SK-N-SH (cell line): ENCODE results near the gene TNNT3. TPM values are rescaled to one million over a fixed set of nuclear protein-coding genes. Genes with fewer than 3 reads are reported as not detected.

Experiments
- CTCF ChIA-PET: fragments of 300-600, 350-600 bp; formaldehyde crosslinking; extraction: SDS; loops from one replicate; lab custom pipeline; 2021; lab: Yijun Ruan, JAX
- POLR2A ChIA-PET: fragments of 350-600 bp; sonication (Branson Sonifier 250); formaldehyde crosslinking; extraction: SDS; loops from one replicate; lab custom pipeline; 2020; ENCODE audit warnings: antibody characterized with exemption, inconsistent platforms; lab: Yijun Ruan, JAX
- DNase-seq: peaks from one replicate; pipeline ENCODE4 v3.0.0; 2012
- H2AFZ ChIP-seq: fragments of 200-600 bp; sonication (generic); 2 replicates; pipeline ENCODE4 v1.8.1; 2016; ENCODE audit warnings: antibody characterized with exemption, mild to moderate bottlenecking, low read depth
- H3F3A ChIP-seq: fragments of 200-600 bp; sonication (generic); replicated peaks from 2 replicates; pipeline ENCODE3; 2016; ENCODE audit warnings: antibody characterized with exemption, mild to moderate bottlenecking; ENCODE audit not compliant: insufficient read depth
- H3K27ac ChIP-seq, 2 experiments: fragments of 200-500 bp in 1 of 2; fragments of 200-600 bp in 1 of 2; sonication (Bioruptor generic) in 1 of 2; sonication (generic), shearing (Covaris generic) in 1 of 2; 2 replicates each; pipeline versions ENCODE4 v1.5.1 to v1.6.1; 2014 to 2016; ENCODE audit warnings: low read depth in 2 of 2, inconsistent platforms in 1 of 2, low read length in 1 of 2, mild to moderate bottlenecking in 1 of 2, mixed read lengths in 1 of 2
- H3K27me3 ChIP-seq: fragments of 200-600 bp; sonication (generic), shearing (Covaris generic); 2 replicates; pipeline ENCODE4 v1.6.1; 2016; ENCODE audit warnings: mixed run types; ENCODE audit not compliant: insufficient read depth
- H3K36me3 ChIP-seq, 2 experiments: fragments of 200-500 bp in 1 of 2; fragments of 200-600 bp in 1 of 2; sonication (Bioruptor generic) in 1 of 2; sonication (generic) in 1 of 2; replicated peaks in 1 of 2; 2 replicates each; pipeline versions ENCODE3 to v1.5.1; 2014 to 2016; ENCODE audit warnings: low read length in 1 of 2, mild to moderate bottlenecking in 1 of 2; ENCODE audit not compliant: insufficient read depth in 2 of 2, control insufficient read depth in 1 of 2
- H3K4me1 ChIP-seq, 2 experiments: fragments of 200-500 bp in 1 of 2; fragments of 200-600 bp in 1 of 2; sonication (Bioruptor generic) in 1 of 2; sonication (generic), shearing (Covaris generic) in 1 of 2; 2 replicates each; pipeline versions ENCODE4 v1.5.1 to v1.6.1; 2014 to 2016; ENCODE audit warnings: low read depth in 1 of 2, low read length in 1 of 2, mixed run types in 1 of 2; ENCODE audit not compliant: insufficient read depth in 2 of 2, control insufficient read depth in 1 of 2
- H3K4me2 ChIP-seq: fragments of 200-600 bp; sonication (generic), shearing (Covaris generic); 2 replicates; pipeline ENCODE4 v1.6.1; 2017; ENCODE audit warnings: mixed run types
- H3K4me3 ChIP-seq, 2 experiments: fragments of 200-500 bp in 1 of 2; fragments of 200-600 bp in 1 of 2; sonication (Bioruptor generic) in 1 of 2; sonication (generic), shearing (Covaris generic) in 1 of 2; 2 replicates each; pipeline versions ENCODE4 v1.5.1 to v1.8.1; 2014 to 2016; ENCODE audit warnings: low read depth in 2 of 2, inconsistent platforms in 1 of 2, low read length in 1 of 2, mild to moderate bottlenecking in 1 of 2, mixed read lengths in 1 of 2, moderate library complexity in 1 of 2
- H3K79me2 ChIP-seq: fragments of 200-600 bp; sonication (generic); 2 replicates; pipeline ENCODE4 v1.8.1; 2017; ENCODE audit warnings: mild to moderate bottlenecking; ENCODE audit not compliant: insufficient read depth
- H3K9ac ChIP-seq: fragments of 200-600 bp; sonication (generic); 2 replicates; pipeline ENCODE4 v1.6.1; 2017; ENCODE audit warnings: mixed run types
- H3K9me2 ChIP-seq: fragments of 200-600 bp; sonication (generic); 2 replicates; pipeline ENCODE4 v1.6.1; 2017; ENCODE audit warnings: mixed run types
- H3K9me3 ChIP-seq: fragments of 200-600 bp; sonication (generic); 2 replicates; pipeline ENCODE4 v1.6.1; 2017; ENCODE audit warnings: mixed run types, mild to moderate bottlenecking, moderate library complexity
- H4K20me1 ChIP-seq: fragments of 200-600 bp; sonication (generic); 2 replicates; pipeline ENCODE4 v1.6.1; 2017; ENCODE audit warnings: mild to moderate bottlenecking, mixed run types; ENCODE audit not compliant: insufficient read depth
- CHD2 ChIP-seq: fragments of 150-350 bp; IDR thresholded peaks from 2 replicates; pipeline ENCODE4 v1.6.1; 2018; ENCODE audit warnings: low read length; ENCODE audit not compliant: partially characterized antibody
- EP300 ChIP-seq, 2 experiments: IDR thresholded peaks; 2 replicates each; pipeline versions ENCODE4 v1.4.0 to v1.6.1; 2012; ENCODE audit warnings: borderline replicate concordance in 1 of 2, low read depth in 1 of 2, low read length in 1 of 2
- EZH2phosphoT487 ChIP-seq: fragments of 200-600 bp; sonication (generic); IDR thresholded peaks from 2 replicates; pipeline ENCODE4 v1.6.1; 2017; ENCODE audit warnings: low read depth, mixed run types, mild to moderate bottlenecking, antibody characterized with exemption, moderate library complexity, borderline replicate concordance
- FOSL2 ChIP-seq: IDR thresholded peaks from 2 replicates; pipeline ENCODE4 v1.4.0; 2012; ENCODE audit warnings: low read depth, mild to moderate bottlenecking, moderate library complexity, borderline replicate concordance
- GATA2 ChIP-seq: sonication (generic); formaldehyde crosslinking; IDR thresholded peaks from 2 replicates; pipeline ENCODE4 v1.5.0; 2020; ENCODE audit warnings: mild to moderate bottlenecking, missing genetic modification reagents
- NFIC ChIP-seq: IDR thresholded peaks from 2 replicates; pipeline ENCODE4 v1.4.0; 2012; ENCODE audit warnings: borderline replicate concordance
- PBX3 ChIP-seq: IDR thresholded peaks from 2 replicates; pipeline ENCODE4; 2012
- RAD21 ChIP-seq: IDR thresholded peaks from 2 replicates; pipeline ENCODE4 v1.6.1; 2012; ENCODE audit warnings: mild to moderate bottlenecking, low read length
- REST ChIP-seq: IDR thresholded peaks from 2 replicates; pipeline ENCODE4 v1.6.1; 2012; ENCODE audit warnings: mild to moderate bottlenecking, low read depth, low read length, moderate library complexity
- RXRA ChIP-seq: IDR thresholded peaks from 2 replicates; pipeline ENCODE4 v1.4.0; 2012; ENCODE audit warnings: low read depth, mild to moderate bottlenecking, borderline replicate concordance
- SMC3 ChIP-seq: IDR thresholded peaks from 2 replicates; pipeline ENCODE4 v1.6.1; 2012; ENCODE audit warnings: low read depth, low read length, improper control_type of control experiment
- TCF12 ChIP-seq: IDR thresholded peaks from 2 replicates; pipeline ENCODE4 v1.4.0; 2012
- USF1 ChIP-seq: IDR thresholded peaks from 2 replicates; pipeline ENCODE4 v1.4.0; 2012; ENCODE audit warnings: low read depth, borderline replicate concordance
- YY1 ChIP-seq: IDR thresholded peaks from 2 replicates; pipeline ENCODE4 v1.4.0; 2012; ENCODE audit warnings: low read depth, mild to moderate bottlenecking
- WGBS: methylation state at CpG from one replicate; pipeline ENCODE4 v1.1.6; 2017; ENCODE audit warnings: low lambda C conversion rate; 5-methylcytosine and 5-hydroxymethylcytosine counted together
- polyA plus RNA-seq, 3 experiments: library from polyadenylated mRNA; depleted of rRNA; stranded (reverse); fragments of >200 nt; gene quantifications; 2 replicates each; pipeline ENCODE4 v1.2.3, GENCODE V29; 2012

TNNT3 gene
- polyA plus RNA-seq, 1 of the 3 experiments (the other 2 are of a cell fraction), result not detected

- Histone ChIP-seq H3K36me3 (no peaks in the 10 kb centered on the region), H3F3A (no peaks in the 10 kb centered on the region), H3K9ac (no peak overlapping the region), H2AFZ (no peak overlapping the region), H4K20me1 (no peaks in the 10 kb centered on the region), H3K4me3 (no peak overlapping the region), H3K4me1 (peaks cover 0 to 28% of the 10 kb centered on the region in 2 experiments; a peak in 1 of 4 replicates), H3K4me2 (no peak overlapping the region), H3K79me2 (no peaks in the 10 kb centered on the region), H3K9me2 (no peaks in the 10 kb centered on the region), H3K27ac (peak overlapping the region in 1 of 2 experiments; percentile 72; a peak in 1 of 4 replicates), H3K9me3 (no peaks in the 10 kb centered on the region), H3K27me3 (no peaks in the 10 kb centered on the region)
- ChIA-PET POLR2A (interaction anchor here (0.6 to 3.3 kb wide), 12 partner anchors 40 to 270 kb away, joined by 3 to 20 read pairs (median 4); partner anchors contain the start of gene H19), CTCF (interaction anchor here (0.5 to 4.8 kb wide), 81 partner anchors 10 to 577 kb away, joined by 3 to 179 read pairs (median 5); partner anchors contain the start of genes H19, LSP1, MRPL23 and PRR33)
- 79% methylated on average over 6 of the region's 43 CpGs for WGBS
- no peak for TF ChIP-seq RXRA
- TF ChIP-seq CHD2, result no peak
- no peak for TF ChIP-seq EZH2phosphoT487
- no peak for TF ChIP-seq SMC3
- no peak for TF ChIP-seq USF1
- TF ChIP-seq YY1, result no peak
- no peak for TF ChIP-seq TCF12
- no peak for TF ChIP-seq EP300 (IDR thresholded peaks at IDR 0.05; ENCODE audit: borderline replicate concordance in 1 of 2, low read depth in 1 of 2, low read length in 1 of 2)
- no peak for TF ChIP-seq REST
- TF ChIP-seq FOSL2, result no peak
- no peak for TF ChIP-seq RAD21
- TF ChIP-seq GATA2, result no peak
- no peak for TF ChIP-seq NFIC
- no peak for TF ChIP-seq PBX3
- no peak for DNase-seq
These were observed 37.9 kb upstream of the TNNT3 start for GRCh38 chr11:1881442-1882264.
